ENCODE data around the gene PDE4D.

Gene PDE4D

GRCh38 chr5:59325070-59325469 is 568.5 kb downstream of the PDE4D start:
- TF ChIP-seq TAF1 (IDR thresholded peaks at IDR 0.05; ENCODE audit: borderline replicate concordance, insufficient read depth, low read length) = no peak
- TF ChIP-seq SIN3A (IDR thresholded peaks at IDR 0.05; ENCODE audit: borderline replicate concordance, insufficient read depth, low read length) = no peak
- no peak for TF ChIP-seq POLR2AphosphoS5 (IDR thresholded peaks at IDR 0.05; ENCODE audit: low read depth, low read length)
- no peak for TF ChIP-seq FOXP2 (optimal IDR thresholded peaks at IDR 0.05; ENCODE audit: borderline replicate concordance, extremely low read depth, extremely low read length, insufficient read depth)
- TF ChIP-seq, protein P1, sequence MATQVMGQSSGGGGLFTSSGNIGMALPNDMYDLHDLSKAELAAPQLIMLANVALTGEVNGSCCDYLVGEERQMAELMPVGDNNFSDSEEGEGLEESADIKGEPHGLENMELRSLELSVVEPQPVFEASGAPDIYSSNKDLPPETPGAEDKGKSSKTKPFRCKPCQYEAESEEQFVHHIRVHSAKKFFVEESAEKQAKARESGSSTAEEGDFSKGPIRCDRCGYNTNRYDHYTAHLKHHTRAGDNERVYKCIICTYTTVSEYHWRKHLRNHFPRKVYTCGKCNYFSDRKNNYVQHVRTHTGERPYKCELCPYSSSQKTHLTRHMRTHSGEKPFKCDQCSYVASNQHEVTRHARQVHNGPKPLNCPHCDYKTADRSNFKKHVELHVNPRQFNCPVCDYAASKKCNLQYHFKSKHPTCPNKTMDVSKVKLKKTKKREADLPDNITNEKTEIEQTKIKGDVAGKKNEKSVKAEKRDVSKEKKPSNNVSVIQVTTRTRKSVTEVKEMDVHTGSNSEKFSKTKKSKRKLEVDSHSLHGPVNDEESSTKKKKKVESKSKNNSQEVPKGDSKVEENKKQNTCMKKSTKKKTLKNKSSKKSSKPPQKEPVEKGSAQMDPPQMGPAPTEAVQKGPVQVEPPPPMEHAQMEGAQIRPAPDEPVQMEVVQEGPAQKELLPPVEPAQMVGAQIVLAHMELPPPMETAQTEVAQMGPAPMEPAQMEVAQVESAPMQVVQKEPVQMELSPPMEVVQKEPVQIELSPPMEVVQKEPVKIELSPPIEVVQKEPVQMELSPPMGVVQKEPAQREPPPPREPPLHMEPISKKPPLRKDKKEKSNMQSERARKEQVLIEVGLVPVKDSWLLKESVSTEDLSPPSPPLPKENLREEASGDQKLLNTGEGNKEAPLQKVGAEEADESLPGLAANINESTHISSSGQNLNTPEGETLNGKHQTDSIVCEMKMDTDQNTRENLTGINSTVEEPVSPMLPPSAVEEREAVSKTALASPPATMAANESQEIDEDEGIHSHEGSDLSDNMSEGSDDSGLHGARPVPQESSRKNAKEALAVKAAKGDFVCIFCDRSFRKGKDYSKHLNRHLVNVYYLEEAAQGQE (IDR thresholded peaks at IDR 0.05; ENCODE audit: insufficient read depth in 1 of 2, low read depth in 2 of 2, low read length in 2 of 2) = no peak

DNA sequence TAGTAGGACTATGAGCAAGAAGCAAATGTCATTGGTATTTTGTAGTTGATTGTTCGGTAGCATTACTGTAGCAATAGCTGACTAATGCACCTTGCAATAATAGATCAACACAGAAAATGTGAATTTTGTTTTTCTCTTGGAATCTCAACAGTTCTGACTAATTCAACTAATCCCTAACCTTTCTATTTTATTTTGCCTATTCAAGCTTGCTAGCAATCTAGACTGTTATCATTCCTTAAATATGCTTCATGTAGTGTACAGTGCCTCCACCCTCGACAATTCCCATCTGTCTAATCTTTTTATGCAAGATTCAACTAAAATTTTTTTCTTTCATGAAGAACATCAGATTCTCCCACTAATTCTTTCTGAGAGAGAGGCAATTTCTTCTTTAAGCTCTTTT is 570.6 kb downstream of the PDE4D start:
- TF ChIP-seq SIN3A (IDR thresholded peaks at IDR 0.05; ENCODE audit: borderline replicate concordance, insufficient read depth, low read length) = no peak
- TF ChIP-seq FOXP2 (optimal IDR thresholded peaks at IDR 0.05; ENCODE audit: borderline replicate concordance, extremely low read depth, extremely low read length, insufficient read depth) = no peak
- TF ChIP-seq, protein P1 (IDR thresholded peaks at IDR 0.05; ENCODE audit: insufficient read depth in 1 of 2, low read depth in 2 of 2, low read length in 2 of 2) = no peak
- no peak for TF ChIP-seq POLR2AphosphoS5 (IDR thresholded peaks at IDR 0.05; ENCODE audit: low read depth, low read length)
- no peak for TF ChIP-seq TAF1 (IDR thresholded peaks at IDR 0.05; ENCODE audit: borderline replicate concordance, insufficient read depth, low read length)

- TF ChIP-seq, protein P1 (IDR thresholded peaks at IDR 0.05; ENCODE audit: insufficient read depth in 1 of 2, low read depth in 2 of 2, low read length in 2 of 2) = no peak
Observed at GRCh38 chr5:59322058-59322457, 571.5 kb downstream of the PDE4D start.

GRCh38 chr5:59321642-59322041 is 571.9 kb downstream of the PDE4D start:
- TF ChIP-seq SIN3A (IDR thresholded peaks at IDR 0.05; ENCODE audit: borderline replicate concordance, insufficient read depth, low read length) = no peak
- TF ChIP-seq, protein P1 (IDR thresholded peaks at IDR 0.05; ENCODE audit: insufficient read depth in 1 of 2, low read depth in 2 of 2, low read length in 2 of 2) = no peak
- TF ChIP-seq FOXP2 (optimal IDR thresholded peaks at IDR 0.05; ENCODE audit: borderline replicate concordance, extremely low read depth, extremely low read length, insufficient read depth) = no peak
- TF ChIP-seq TAF1 (IDR thresholded peaks at IDR 0.05; ENCODE audit: borderline replicate concordance, insufficient read depth, low read length) = no peak
- TF ChIP-seq POLR2AphosphoS5 (IDR thresholded peaks at IDR 0.05; ENCODE audit: low read depth, low read length) = no peak

DNA sequence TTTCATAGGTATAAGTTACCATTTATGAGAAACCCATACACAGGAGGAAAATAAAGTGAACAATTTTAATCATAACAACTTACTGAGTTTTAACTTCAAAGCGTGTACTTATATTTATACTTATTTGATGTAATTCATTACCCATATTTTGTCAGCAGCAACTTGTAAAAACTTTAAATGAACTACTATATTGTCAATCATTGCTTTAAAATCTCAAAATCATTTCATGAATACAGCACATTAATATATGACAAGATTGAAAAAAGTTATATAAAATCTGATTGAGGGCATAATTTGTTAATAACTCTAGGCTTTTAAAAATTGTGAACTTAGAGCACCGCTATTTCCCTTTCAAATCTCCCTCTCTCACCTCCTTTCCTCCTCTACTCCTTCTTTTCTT is 573.1 kb downstream of the PDE4D start:
- no peak for TF ChIP-seq FOXP2 (optimal IDR thresholded peaks at IDR 0.05; ENCODE audit: borderline replicate concordance, extremely low read depth, extremely low read length, insufficient read depth)
